DOHH2 (cell line): ENCODE data around the gene CLDN10.

Experiments used
- H3F3A ChIP-seq: fragments of 200-600 bp; sonication (generic), shearing (Covaris generic); 2 replicates; pipeline ENCODE4 v1.6.0; 2016; ENCODE audit warnings: antibody characterized with exemption, mild to moderate bottlenecking; ENCODE audit not compliant: control insufficient read depth, insufficient read depth
- H3K27ac ChIP-seq: fragments of 200-600 bp; sonication (generic); 2 replicates; pipeline ENCODE4 v1.5.1; 2014; ENCODE audit warnings: low read depth, mild to moderate bottlenecking, low read length, moderate library complexity
- H3K27me3 ChIP-seq: fragments of 200-600 bp; sonication (generic); 2 replicates; pipeline ENCODE4 v1.6.1; 2014; ENCODE audit warnings: mild to moderate bottlenecking, low read length, mixed read lengths; ENCODE audit not compliant: control insufficient read depth
- H3K36me3 ChIP-seq: fragments of 200-600 bp; sonication (generic); 2 replicates; pipeline ENCODE4 v1.6.1; 2014; ENCODE audit warnings: mild to moderate bottlenecking, low read length, moderate library complexity, mixed read lengths; ENCODE audit not compliant: control insufficient read depth
- H3K4me1 ChIP-seq: fragments of 200-600 bp; sonication (generic); 2 replicates; pipeline ENCODE4 v1.6.1; 2014; ENCODE audit warnings: mild to moderate bottlenecking, low read length, mixed read lengths; ENCODE audit not compliant: control insufficient read depth
- H3K4me2 ChIP-seq: fragments of 200-600 bp; sonication (generic); 2 replicates; pipeline ENCODE4 v1.6.0; 2014; ENCODE audit warnings: mild to moderate bottlenecking, low read length, moderate library complexity
- H3K4me3 ChIP-seq: fragments of 200-600 bp; sonication (generic); 2 replicates; pipeline ENCODE4 v1.5.1; 2014; ENCODE audit warnings: mild to moderate bottlenecking, low read length, mixed read lengths
- H3K79me2 ChIP-seq: fragments of 200-600 bp; sonication (generic); 2 replicates; pipeline ENCODE4 v1.6.1; 2014; ENCODE audit warnings: mild to moderate bottlenecking, low read length, mixed read lengths; ENCODE audit not compliant: control insufficient read depth
- H3K9me2 ChIP-seq: fragments of 200-600 bp; sonication (generic); replicated peaks from 2 replicates; pipeline ENCODE4 v1.6.1; 2014; ENCODE audit warnings: mild to moderate bottlenecking, low read length, mixed read lengths; ENCODE audit not compliant: control insufficient read depth
- H3K9me3 ChIP-seq: fragments of 200-600 bp; sonication (generic); 2 replicates; pipeline ENCODE4 v1.6.1; 2014; ENCODE audit warnings: antibody characterized with exemption, low read length, mixed read lengths; ENCODE audit not compliant: control insufficient read depth, insufficient read depth
- H4K20me1 ChIP-seq: fragments of 200-600 bp; sonication (generic); 2 replicates; pipeline ENCODE4 v1.6.0; 2014; ENCODE audit warnings: low read depth, mild to moderate bottlenecking, antibody characterized with exemption, low read length, moderate library complexity; ENCODE audit not compliant: control insufficient read depth, insufficient read depth
- CTCF ChIP-seq: fragments of 200-600 bp; sonication (generic); IDR thresholded peaks from one replicate; pipeline ENCODE4 v1.5.1; 2014; ENCODE audit warnings: antibody characterized with exemption, mild to moderate bottlenecking, low read depth, low read length; ENCODE audit not compliant: poor library complexity, severe bottlenecking
- EZH2phosphoT487 ChIP-seq: fragments of 200-600 bp; sonication (generic); IDR thresholded peaks from 2 replicates; pipeline ENCODE4 v1.6.1; 2017; ENCODE audit warnings: borderline replicate concordance, mild to moderate bottlenecking, antibody characterized with exemption, low read length, moderate library complexity, mixed read lengths

CLDN10 gene

GRCh38 chr13:95505986-95506385 is 46.5 kb upstream of the CLDN10 start:
- no peaks in the 10 kb centered on the region for H3K36me3 ChIP-seq
- no peaks in the 10 kb centered on the region for H3K9me3 ChIP-seq
- no peaks in the 10 kb centered on the region for H3K9me2 ChIP-seq
- H3K4me1 ChIP-seq: no peaks in the 10 kb centered on the region
- H4K20me1 ChIP-seq: no peaks in the 10 kb centered on the region
- no peak overlapping the region for H3K4me2 ChIP-seq
- TF ChIP-seq EZH2phosphoT487 (no peak), CTCF (no peak)
- no peak overlapping the region for H3K4me3 ChIP-seq
- H3K27ac ChIP-seq: no peak overlapping the region
- no peaks in the 10 kb centered on the region for H3K27me3 ChIP-seq
- no peaks in the 10 kb centered on the region for H3F3A ChIP-seq
- H3K79me2 ChIP-seq: no peaks in the 10 kb centered on the region

- H3K79me2 ChIP-seq: no peaks in the 10 kb centered on the region
- no peak overlapping the region for H3K4me3 ChIP-seq
- no peak overlapping the region for H3K27ac ChIP-seq
- H3F3A ChIP-seq: no peaks in the 10 kb centered on the region
- H3K4me2 ChIP-seq: no peak overlapping the region
- H3K4me1 ChIP-seq: no peaks in the 10 kb centered on the region
- no peaks in the 10 kb centered on the region for H4K20me1 ChIP-seq
- no peaks in the 10 kb centered on the region for H3K36me3 ChIP-seq
- H3K9me2 ChIP-seq: no peaks in the 10 kb centered on the region
- no peak for TF ChIP-seq CTCF
- no peak for TF ChIP-seq EZH2phosphoT487
- H3K27me3 ChIP-seq: no peaks in the 10 kb centered on the region
- no peaks in the 10 kb centered on the region for H3K9me3 ChIP-seq
Observed at GRCh38 chr13:95507991-95508390, 44.5 kb upstream of the CLDN10 start.

- Histone ChIP-seq H3F3A (no peaks in the 10 kb centered on the region), H3K79me2 (no peaks in the 10 kb centered on the region), H3K9me3 (no peaks in the 10 kb centered on the region), H4K20me1 (no peaks in the 10 kb centered on the region), H3K27me3 (no peaks in the 10 kb centered on the region), H3K4me1 (no peaks in the 10 kb centered on the region), H3K36me3 (no peaks in the 10 kb centered on the region), H3K4me3 (no peak overlapping the region), H3K9me2 (no peaks in the 10 kb centered on the region), H3K27ac (no peak overlapping the region), H3K4me2 (no peak overlapping the region)
- TF ChIP-seq EZH2phosphoT487 (no peak), CTCF (no peak)
Observed at GRCh38 chr13:95508996-95509395, 43.5 kb upstream of the CLDN10 start.
